Stimulated activated CD8-positive, alpha-beta memory T cell treated with anti-CD3 and anti-CD28 coated beads, Interleukin-4, amount 100 ng/mL, for 4 hours (primary cell): ENCODE data around the gene ECD.

Source experiments
- DNase-seq, 2 donors: peaks; one replicate each; pipeline ENCODE4 v3.0.0-alpha.2; 2020; ENCODE audit warnings: low read depth in 2 of 2, low spot score in 1 of 2

Gene ECD

GRCh38 chr10:73099141-73099540 lies 68.7 kb downstream of the ECD start:
- no peak for DNase-seq

GRCh38 chr10:73097305-73097670 lies 70.5 kb downstream of the ECD start:
- DNase-seq: no peak

- peak; percentile 94 to 99 for DNase-seq
These were observed 71.1 kb downstream of the ECD start, which contains the start of gene P4HA1 for GRCh38 chr10:73096449-73097304. Gene P4HA1 (minus strand): TSS chr10:73096866. CDS start chr10:73074883, 21,983 bp downstream.

GRCh38 chr10:73096041-73096448 lies 71.8 kb downstream of the ECD start:
- peak; percentile 31 to 37 for DNase-seq

GRCh38 chr10:73095481-73096021 lies 72.3 kb downstream of the ECD start:
- DNase-seq: no peak

GRCh38 chr10:73094986-73095480 lies 72.8 kb downstream of the ECD start:
- DNase-seq: no peak

GRCh38 chr10:73093922-73094850 lies 73.6 kb downstream of the ECD start:
- no peak for DNase-seq

GRCh38 chr10:73092830-73093229 lies 75.0 kb downstream of the ECD start:
- DNase-seq: no peak

GRCh38 chr10:73088304-73088703 lies 79.5 kb downstream of the ECD start:
- no peak for DNase-seq

- no peak for DNase-seq
These were observed 81.0 kb downstream of the ECD start for GRCh38 chr10:73086816-73087215.

GRCh38 chr10:73084209-73084608 lies 83.6 kb downstream of the ECD start:
- DNase-seq: no peak
